Heart left ventricle (tissue), 16 donors: ENCODE data around the gene SEPTIN11. TPM values are rescaled to one million over a fixed set of nuclear protein-coding genes. Genes with fewer than 3 reads are reported as not detected.

Experiments used
- ATAC-seq, 4 donors: fragments of 200-7000 bp; cut with Tn5 transposase; one replicate each; pipeline ENCODE4 v1.9.1; 2020 to 2022; ENCODE audit warnings: moderate library complexity in 4 of 4, mild to moderate bottlenecking in 3 of 4, moderate number of reproducible peaks in 1 of 4
- DNase-seq, 5 donors: peaks; one replicate each; pipeline ENCODE4 v3.0.0-alpha.2; 2020
- H3K27ac ChIP-seq, 12 donors: fragments of 200-600 bp; sonication (generic) in 4 of 12; one replicate each; pipeline versions ENCODE4 v1.5.0 to v1.8.0; 2016 to 2022; ENCODE audit warnings: mild to moderate bottlenecking in 2 of 12
- H3K27me3 ChIP-seq, 9 donors: fragments of 200-600 bp; sonication (generic) in 2 of 9; one replicate each; pipeline versions ENCODE4 v1.5.1 to v1.8.0; 2016 to 2022; ENCODE audit warnings: mild to moderate bottlenecking in 3 of 9
- H3K36me3 ChIP-seq, 9 donors: fragments of 200-600 bp; sonication (generic) in 2 of 9; one replicate each; pipeline versions ENCODE4 v1.5.0 to v1.8.0; 2018 to 2022; ENCODE audit warnings: mild to moderate bottlenecking in 2 of 9
- H3K4me1 ChIP-seq, 12 donors: fragments of 200-600 bp; sonication (generic) in 4 of 12; one replicate each; pipeline versions ENCODE4 v1.5.0 to v1.8.0; 2016 to 2022; ENCODE audit warnings: mild to moderate bottlenecking in 3 of 12
- H3K4me3 ChIP-seq, 12 donors: fragments of 200-600 bp; sonication (generic) in 4 of 12; one replicate each; pipeline versions ENCODE4 v1.5.0 to v1.8.0; 2017 to 2022; ENCODE audit warnings: mild to moderate bottlenecking in 9 of 12, moderate library complexity in 4 of 12
- H3K9me3 ChIP-seq, 12 donors: fragments of 200-600 bp; sonication (generic) in 4 of 12; one replicate each; pipeline versions ENCODE4 v1.5.0 to v1.8.0; 2016 to 2022; ENCODE audit warnings: mild to moderate bottlenecking in 1 of 12
- POLR2A ChIP-seq, 2 donors: fragments of 450-650 bp; IDR thresholded peaks; one replicate each; pipeline ENCODE4 v1.6.1; 2017; ENCODE audit warnings: antibody characterized with exemption in 2 of 2, mild to moderate bottlenecking in 2 of 2, moderate library complexity in 2 of 2
- WGBS, 4 donors: extraction: QIAGEN DNeasy Blood & Tissue Kit in 2 of 4; methylation state at CpG; one replicate each; pipeline versions ENCODE4 v1.1.5 to v1.1.7; 2013 to 2018; 5-methylcytosine and 5-hydroxymethylcytosine counted together
- intact Hi-C, 10 donors: fragments of 100-400 bp; cut with DNase I; formaldehyde crosslinking; loops; one replicate each; pipeline versions ENCODE4 v1.11.1 to v1.14.2; 2022
- polyA plus RNA-seq, 2 donors: library from polyadenylated mRNA; stranded (reverse); fragments of 200-250 nt; gene quantifications; one replicate each; pipeline ENCODE4 v1.2.3, GENCODE V29; 2013
- total RNA-seq, 9 donors: library from RNA; depleted of rRNA in 2 of 9; stranded (reverse); fragments of >200 nt in 2 of 9; fragmentation: NEBNext Ultra II Directional in 3 of 9; extraction: Animal tissue kit (Norgen Biotek cat#: 25700) in 3 of 9; gene quantifications; one replicate each; pipeline versions ENCODE4 v1.1.0 to v1.2.4, GENCODE V29; 2016 to 2023
- TF ChIP-seq, protein P1 (sequence below), 12 donors: fragments of 200-600 bp; sonication (generic) in 4 of 12; IDR thresholded peaks; one replicate each; pipeline versions ENCODE4 v1.5.0 to v1.8.0; 2018 to 2022; ENCODE audit warnings: antibody characterized with exemption in 12 of 12, mild to moderate bottlenecking in 5 of 12
- donor health status: ischemic (EF 13 %, LVEDD 7.1; RV severe dilation, severe dysfunction).
- donor health status: healthy with polysubstance abuse.
- donor health status: DM: no; HTN: yes; CAD: no.
- donor health status: DM: no; HTN: no; CAD: no.
- donor health status: ischemic (EF 25% LVEDD 6.9; RV normal size, moderate dysfunction).
- donor health status: ischemic (EF 25% LVEDD 5.7; RV mildly dilated, moderate dysfunction).
- donor health status: healthy.
- donor health status: DM: yes; HTN: yes; CAD: no.
- donor health status: ischemic (EF 35%, LVEDD 5.7; RV mildly dilated, moderate dysfunction).
- donor health status: nonischemic (EF 11% LVEDD 7.7; RV severe dilation, severe dysfunction).
- donor health status: DM: yes; HTN: yes; CAD: no.
- donor health status: PGD.
- donor health status: ischemic (EF 29% LVEDD 5.4; RV normal size, mild dysfunction).
- donor health status: nonischemic (EF 23%, LVEDD 6.1; RV moderate dilation, normal function).

The SEPTIN11 gene
- total and polyA plus RNA-seq, 11 donors, result 9.9 to 58.9 (median 31.9) TPM

- H3K36me3 ChIP-seq, result no peaks in the 10 kb centered on the region
- DNase-seq (no peak), ATAC-seq (no peak)
- 71 to 80% (median 76%) methylated on average over 5 of the region's 5 CpGs for WGBS, 4 donors
- intact Hi-C loops, result loop anchor here in 7 of 10 donors (5.0 to 10.0 kb wide), 7 partner anchors 36 to 139 kb away; no protein-coding TSS in a partner anchor
- no peaks in the 10 kb centered on the region for H3K9me3 ChIP-seq
- H3K27me3 ChIP-seq, result no peaks in the 10 kb centered on the region
- peaks cover 0 to 66% (median 28%) of the 10 kb centered on the region in 12 donors for H3K4me1 ChIP-seq
- H3K27ac ChIP-seq, result peak overlapping the region in 5 of 12 donors; percentile 86 to 96 (median 93)
- TF ChIP-seq, protein P1, sequence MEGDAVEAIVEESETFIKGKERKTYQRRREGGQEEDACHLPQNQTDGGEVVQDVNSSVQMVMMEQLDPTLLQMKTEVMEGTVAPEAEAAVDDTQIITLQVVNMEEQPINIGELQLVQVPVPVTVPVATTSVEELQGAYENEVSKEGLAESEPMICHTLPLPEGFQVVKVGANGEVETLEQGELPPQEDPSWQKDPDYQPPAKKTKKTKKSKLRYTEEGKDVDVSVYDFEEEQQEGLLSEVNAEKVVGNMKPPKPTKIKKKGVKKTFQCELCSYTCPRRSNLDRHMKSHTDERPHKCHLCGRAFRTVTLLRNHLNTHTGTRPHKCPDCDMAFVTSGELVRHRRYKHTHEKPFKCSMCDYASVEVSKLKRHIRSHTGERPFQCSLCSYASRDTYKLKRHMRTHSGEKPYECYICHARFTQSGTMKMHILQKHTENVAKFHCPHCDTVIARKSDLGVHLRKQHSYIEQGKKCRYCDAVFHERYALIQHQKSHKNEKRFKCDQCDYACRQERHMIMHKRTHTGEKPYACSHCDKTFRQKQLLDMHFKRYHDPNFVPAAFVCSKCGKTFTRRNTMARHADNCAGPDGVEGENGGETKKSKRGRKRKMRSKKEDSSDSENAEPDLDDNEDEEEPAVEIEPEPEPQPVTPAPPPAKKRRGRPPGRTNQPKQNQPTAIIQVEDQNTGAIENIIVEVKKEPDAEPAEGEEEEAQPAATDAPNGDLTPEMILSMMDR (IDR thresholded peaks at IDR 0.05), result no peak
- no peak for TF ChIP-seq POLR2A (IDR thresholded peaks at IDR 0.05)
- H3K4me3 ChIP-seq, result peak overlapping the region in 11 of 12 donors; percentile 67 to 98 (median 83)
These were observed 2.1 kb downstream of the SEPTIN11 start for GRCh38 chr4:76951672-76952010.

GRCh38 chr4:76952071-76952470, 2.5 kb downstream of the SEPTIN11 start:
- Histone ChIP-seq H3K36me3 (no peaks in the 10 kb centered on the region), H3K27me3 (no peaks in the 10 kb centered on the region), H3K4me3 (peak overlapping the region in 5 of 12 donors; percentile 75 to 98 (median 85)), H3K9me3 (no peaks in the 10 kb centered on the region), H3K4me1 (peaks cover 0 to 66% (median 28%) of the 10 kb centered on the region in 12 donors), H3K27ac (peak overlapping the region in 1 of 12 donors; percentile 0)
- intact Hi-C loops, result loop anchor here in 7 of 10 donors (5.0 to 10.0 kb wide), 7 partner anchors 35 to 140 kb away; no protein-coding TSS in a partner anchor
- no peak for ATAC-seq
- 82 to 89% (median 85%) methylated on average over 4 of the region's 4 CpGs for WGBS, 4 donors
- DNase-seq, result no peak
- TF ChIP-seq POLR2A (IDR thresholded peaks at IDR 0.05), result no peak
- TF ChIP-seq, protein P1 (IDR thresholded peaks at IDR 0.05), result no peak

GRCh38 chr4:76952656-76953582, 3.4 kb downstream of the SEPTIN11 start:
- 75 to 78% (median 77%) methylated on average over 4 of the region's 4 CpGs for WGBS, 4 donors
- intact Hi-C loops, result loop anchor here in 7 of 10 donors (5.0 to 10.0 kb wide), 7 partner anchors 34 to 141 kb away; no protein-coding TSS in a partner anchor
- no peak for TF ChIP-seq POLR2A (IDR thresholded peaks at IDR 0.05)
- TF ChIP-seq, protein P1 (IDR thresholded peaks at IDR 0.05), result no peak
- H3K4me3 ChIP-seq, result peak overlapping the region in 3 of 12 donors; percentile 4 to 98 (median 75)
- ATAC-seq, result no peak
- H3K36me3 ChIP-seq, result no peaks in the 10 kb centered on the region
- peaks cover 0 to 64% (median 30%) of the 10 kb centered on the region in 12 donors for H3K4me1 ChIP-seq
- no peaks in the 10 kb centered on the region for H3K27me3 ChIP-seq
- no peaks in the 10 kb centered on the region for H3K9me3 ChIP-seq
- peak overlapping the region in 1 of 12 donors; percentile 0 for H3K27ac ChIP-seq
- DNase-seq, result no peak

- TF ChIP-seq, protein P1 (IDR thresholded peaks at IDR 0.05), result no peak
- no peak for TF ChIP-seq POLR2A (IDR thresholded peaks at IDR 0.05)
- Histone ChIP-seq H3K4me1 (peaks cover 0 to 58% (median 23%) of the 10 kb centered on the region in 12 donors), H3K27ac (peak overlapping the region in 1 of 12 donors; percentile 1), H3K27me3 (no peaks in the 10 kb centered on the region), H3K9me3 (no peaks in the 10 kb centered on the region), H3K4me3 (no peak overlapping the region), H3K36me3 (no peaks in the 10 kb centered on the region)
- WGBS, 4 donors, result 75 to 83% (median 80%) methylated on average over 3 of the region's 3 CpGs
- ATAC-seq (no peak), DNase-seq (no peak)
- intact Hi-C loops, result loop anchor here in 7 of 10 donors (5.0 to 10.0 kb wide), 7 partner anchors 33 to 142 kb away; no protein-coding TSS in a partner anchor
These were observed 4.4 kb downstream of the SEPTIN11 start for GRCh38 chr4:76953956-76954355.
